ENCODE data around the gene GSTCD.
"Not testable (repeated sequence)": the region's sequence is repeated elsewhere in the genome, so short reads cannot be mapped to it uniquely, and the experiment has no call there.

Gene GSTCD

DNA sequence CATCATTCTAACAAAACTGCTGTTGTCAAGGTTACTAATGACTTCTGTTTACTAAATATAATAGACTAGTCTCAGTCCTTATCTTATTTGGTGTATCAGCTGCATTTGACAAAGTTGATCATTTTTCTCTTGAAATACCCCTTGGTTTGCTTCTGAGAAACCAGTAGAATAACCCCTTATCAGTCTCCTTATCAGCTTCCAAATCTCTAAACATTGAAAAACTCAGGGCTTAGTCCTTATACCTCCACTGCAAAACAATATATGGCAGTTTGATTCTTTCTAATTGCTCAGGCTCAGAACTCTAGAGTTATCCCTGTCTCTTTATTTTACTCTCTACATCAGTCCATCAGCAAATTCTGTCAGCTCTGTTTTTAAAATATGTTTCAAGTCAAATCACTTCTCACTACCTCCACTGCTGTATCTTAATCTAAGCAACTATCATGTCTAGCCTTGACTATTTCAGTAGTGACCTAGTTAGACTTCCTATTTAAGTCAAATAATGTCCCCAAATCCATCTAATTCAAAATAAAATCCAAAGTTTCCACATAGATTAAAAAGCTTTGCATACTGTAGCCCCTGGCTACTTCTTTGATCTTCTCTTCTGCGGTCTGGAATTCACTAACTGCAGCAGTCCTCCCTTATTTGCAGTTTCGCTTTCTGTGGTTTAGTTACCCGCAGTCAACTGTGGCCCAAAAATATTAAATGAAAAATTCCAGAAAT, 99.6 kb downstream of the GSTCD start:
- no peak for DNase-seq

DNA sequence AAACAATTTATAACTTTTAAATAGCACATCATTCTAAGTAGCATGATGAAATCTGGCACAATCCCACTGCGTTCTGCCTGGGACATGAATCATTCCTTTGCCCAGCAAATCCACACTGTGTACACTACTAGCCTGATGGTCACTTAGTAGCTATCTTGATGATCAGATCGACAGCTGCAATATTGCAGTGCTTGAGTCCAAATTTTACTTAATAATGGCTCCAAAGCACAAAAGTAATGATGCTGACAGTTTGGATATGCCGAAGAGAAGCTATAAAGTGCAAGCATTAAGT, 100.1 kb downstream of the GSTCD start:
- no peak for DNase-seq

- DNase-seq, result no peak
These were observed 107.1 kb downstream of the GSTCD start for GRCh38 chr4:105815701-105816100.

GRCh38 chr4:105822061-105822460, 113.5 kb downstream of the GSTCD start:
- no peak for DNase-seq

- DNase-seq, result no peak
These were observed 119.5 kb downstream of the GSTCD start for GRCh38 chr4:105828074-105828473.

- no peak for DNase-seq
These were observed 122.6 kb downstream of the GSTCD start for GRCh38 chr4:105831189-105831588.

- DNase-seq, result no peak
These were observed 126.6 kb downstream of the GSTCD start for GRCh38 chr4:105835177-105835576.

DNA sequence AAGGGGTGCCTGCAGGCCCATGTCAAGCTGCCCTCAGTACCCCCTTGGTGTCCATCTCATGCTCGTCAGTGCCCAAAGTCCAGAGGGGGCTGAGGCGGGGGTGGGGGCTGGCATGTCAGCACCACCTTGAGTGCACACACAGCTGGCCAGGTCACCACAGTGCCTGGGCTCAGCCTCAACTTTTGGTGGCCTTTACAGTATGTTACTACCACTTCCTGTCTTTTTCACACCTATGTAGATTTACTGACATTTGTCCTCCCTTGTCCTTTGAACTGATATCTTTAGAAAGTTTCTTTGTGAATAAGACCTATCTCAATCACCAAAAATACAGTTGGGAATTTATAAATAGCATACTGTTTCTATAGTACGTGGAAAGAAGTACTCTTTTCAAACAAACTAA, 128.0 kb downstream of the GSTCD start:
- no peak for DNase-seq

- DNase-seq, result no peak
These were observed 128.5 kb downstream of the GSTCD start for GRCh38 chr4:105837037-105837436.

GRCh38 chr4:105838082-105838481, 129.5 kb downstream of the GSTCD start:
- no peak for DNase-seq

DNA sequence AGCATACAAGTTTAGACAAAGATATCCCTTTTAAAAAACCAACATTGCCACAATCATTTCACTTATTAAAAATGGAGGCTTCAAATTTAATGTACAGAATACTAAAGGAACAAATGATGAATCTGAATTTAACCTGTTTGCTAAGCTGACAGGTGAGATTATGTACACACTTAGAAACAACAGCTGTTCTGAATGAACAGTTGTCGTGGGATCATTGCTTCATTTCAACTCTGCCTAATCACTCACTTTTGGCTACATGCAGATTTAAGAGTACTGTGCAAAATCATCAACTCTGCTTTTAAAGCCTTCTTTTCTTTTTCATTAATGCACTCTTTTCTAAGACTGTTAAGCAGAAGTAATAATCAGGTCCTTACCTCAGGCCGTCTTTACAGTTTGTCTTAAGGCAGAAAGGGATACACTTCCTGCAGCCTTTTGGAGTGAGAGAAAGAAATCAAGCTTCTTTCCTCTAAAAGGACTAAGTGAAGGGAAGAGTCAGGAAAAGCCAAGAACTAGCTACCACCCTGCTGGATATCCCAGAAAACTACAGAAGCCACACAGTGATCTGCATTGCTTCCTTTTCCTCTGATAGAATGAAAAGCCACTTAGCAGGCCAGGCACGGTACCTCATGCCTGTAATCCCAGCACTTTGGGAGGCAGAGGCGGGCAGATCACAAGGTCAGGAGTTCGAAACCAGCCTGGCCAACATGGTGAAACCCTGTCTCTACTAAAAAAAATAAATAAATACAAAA, 132.0 kb downstream of the GSTCD start:
- DNase-seq, result no peak

- no peak for DNase-seq
These were observed 135.4 kb downstream of the GSTCD start for GRCh38 chr4:105843941-105844340.

GRCh38 chr4:105845559-105845958, 137.0 kb downstream of the GSTCD start:
- DNase-seq, result no peak

DNA sequence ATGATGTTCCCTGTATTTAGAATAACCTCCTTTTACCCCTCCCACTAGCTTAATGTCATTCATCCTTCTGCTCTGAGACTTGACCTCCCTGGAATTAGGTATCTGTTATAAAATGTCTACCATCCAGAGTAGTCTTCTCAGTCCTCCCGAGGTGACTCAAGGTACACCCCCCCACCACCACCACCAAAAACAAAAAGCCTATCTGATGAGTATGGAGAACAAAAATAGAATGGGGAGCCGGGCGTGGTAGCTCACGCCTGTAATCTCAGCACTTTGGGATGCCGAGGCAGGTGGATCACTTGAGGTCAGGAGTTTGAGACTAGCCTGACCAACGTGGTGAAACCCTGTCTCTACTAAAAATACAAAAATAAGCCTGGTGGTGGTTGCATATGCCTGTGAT, 139.8 kb downstream of the GSTCD start:
- DNase-seq, result not testable (repeated sequence)

DNA sequence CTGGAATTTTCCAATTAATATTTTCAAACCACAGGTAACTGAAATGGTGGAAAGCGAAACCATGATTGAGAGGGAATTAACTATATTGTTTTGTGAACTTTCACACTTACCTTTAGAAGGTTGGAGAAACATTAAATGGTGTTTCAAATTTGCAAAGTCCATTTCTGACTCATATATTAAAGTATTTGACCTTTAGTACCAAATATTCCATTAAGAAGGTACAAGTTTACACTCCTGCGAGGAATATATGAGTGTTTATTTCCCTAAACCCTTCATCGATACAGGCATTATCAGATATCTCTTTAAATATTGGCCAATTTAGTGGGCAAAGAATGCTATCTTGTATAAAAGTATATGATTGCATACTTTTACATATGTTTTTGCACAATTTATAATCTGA, 142.6 kb downstream of the GSTCD start:
- no peak for DNase-seq

DNA sequence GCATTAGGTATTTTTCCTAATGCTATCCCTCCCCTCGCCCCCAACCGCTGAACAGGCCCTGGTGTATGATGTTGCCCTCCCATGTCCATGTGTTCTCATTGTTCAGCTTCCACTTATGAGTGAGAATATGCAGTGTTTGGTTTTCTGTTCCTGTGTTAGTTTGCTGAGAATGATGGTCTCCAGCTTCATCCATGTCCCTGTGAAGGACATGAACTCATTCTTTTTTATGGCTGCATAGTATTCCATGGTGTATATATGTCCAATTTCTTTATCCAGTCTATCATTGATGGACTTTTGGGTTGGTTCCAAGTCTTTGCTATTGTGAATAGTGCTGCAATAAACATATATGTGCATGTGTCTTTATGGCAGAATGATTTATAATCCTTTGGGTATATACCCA, 143.6 kb downstream of the GSTCD start:
- DNase-seq, result not testable (repeated sequence)

DNA sequence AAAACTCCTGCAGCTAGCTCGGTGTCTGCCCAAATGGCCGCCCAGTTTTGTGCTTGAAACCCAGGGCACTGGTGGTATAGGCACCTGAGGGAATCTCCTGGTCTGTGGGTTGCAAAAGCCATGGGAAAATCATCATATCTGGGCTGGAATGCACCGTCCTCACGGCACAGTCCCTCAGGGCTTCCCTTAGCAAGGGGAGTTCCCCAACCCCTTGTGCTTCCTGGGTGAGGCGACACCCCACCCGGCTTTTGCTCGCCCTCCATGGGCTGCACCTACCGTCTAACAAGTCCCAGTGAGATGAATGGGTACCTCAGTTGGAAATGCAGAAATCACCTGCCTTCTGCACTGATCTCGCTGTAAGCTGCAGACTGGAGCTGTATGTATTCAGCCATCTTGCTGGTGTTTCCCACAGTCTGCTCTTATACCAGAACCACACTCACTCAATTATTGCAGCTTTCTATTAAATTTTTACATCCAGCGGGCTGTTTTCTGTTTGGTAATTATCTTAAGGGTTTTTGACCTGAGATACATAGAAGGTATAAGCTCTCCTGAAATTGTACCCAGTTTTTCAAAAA, 150.0 kb downstream of the GSTCD start:
- DNase-seq, result no peak

DNA sequence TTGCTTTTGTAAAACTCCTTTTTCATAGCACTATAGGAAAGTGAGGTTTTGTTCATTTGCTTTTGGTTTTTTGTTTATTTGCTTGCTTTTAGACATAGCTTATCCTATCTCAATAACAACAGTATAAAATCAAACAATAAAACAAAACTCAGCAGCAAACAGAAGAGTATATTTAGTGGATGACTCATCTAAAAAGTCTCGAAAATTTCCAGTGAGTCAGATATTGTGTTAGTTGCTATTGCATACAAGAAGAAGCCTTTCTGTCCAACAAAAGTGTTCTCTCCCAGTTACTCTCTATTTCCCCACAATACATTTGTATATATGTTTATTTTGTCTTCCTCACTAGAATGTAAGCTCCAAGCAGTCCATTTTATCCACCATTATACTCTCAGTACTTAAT, 150.6 kb downstream of the GSTCD start:
- DNase-seq, result no peak

DNA sequence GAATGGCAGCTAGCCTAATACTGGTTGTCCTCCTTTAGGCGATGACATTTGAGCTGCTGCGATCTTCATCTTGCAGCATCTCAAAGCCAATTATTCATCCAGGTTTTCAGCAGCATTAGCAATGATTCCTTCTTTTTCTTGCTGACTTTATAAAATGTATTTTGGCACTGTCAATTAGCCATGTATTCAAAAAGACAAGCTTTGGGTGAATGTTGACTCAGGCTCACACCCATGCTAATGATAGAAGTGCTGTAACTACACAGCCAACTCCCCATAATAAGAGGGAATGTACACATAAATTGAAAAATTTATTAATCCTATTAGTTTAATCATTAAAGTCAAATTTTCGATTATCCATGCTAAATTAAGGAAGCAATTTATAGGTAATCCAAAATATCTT, 162.4 kb downstream of the GSTCD start:
- DNase-seq, result no peak

GRCh38 chr4:105871997-105872396, 163.4 kb downstream of the GSTCD start:
- DNase-seq, result no peak

DNA sequence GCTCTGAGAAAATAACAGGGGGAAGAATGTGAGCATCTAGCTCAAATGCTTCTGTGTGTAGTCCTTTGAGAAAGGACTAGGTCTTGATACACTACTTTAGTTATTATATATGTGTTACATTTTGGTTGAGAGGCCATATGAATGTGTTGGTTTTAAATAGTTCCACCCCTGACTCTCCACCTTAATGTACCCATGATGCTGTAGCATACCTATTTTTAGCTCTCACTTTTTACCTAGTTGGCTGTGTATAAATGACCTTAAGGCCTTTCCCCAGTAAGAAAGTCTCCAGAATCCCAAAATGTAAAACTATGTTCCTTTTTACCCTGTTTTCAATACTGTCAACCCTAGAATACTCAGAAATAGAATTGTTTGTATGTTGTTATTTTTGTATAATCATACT, 166.6 kb downstream of the GSTCD start:
- no peak for DNase-seq

- DNase-seq, result no peak
These were observed 170.1 kb downstream of the GSTCD start for GRCh38 chr4:105878668-105879067.

DNA sequence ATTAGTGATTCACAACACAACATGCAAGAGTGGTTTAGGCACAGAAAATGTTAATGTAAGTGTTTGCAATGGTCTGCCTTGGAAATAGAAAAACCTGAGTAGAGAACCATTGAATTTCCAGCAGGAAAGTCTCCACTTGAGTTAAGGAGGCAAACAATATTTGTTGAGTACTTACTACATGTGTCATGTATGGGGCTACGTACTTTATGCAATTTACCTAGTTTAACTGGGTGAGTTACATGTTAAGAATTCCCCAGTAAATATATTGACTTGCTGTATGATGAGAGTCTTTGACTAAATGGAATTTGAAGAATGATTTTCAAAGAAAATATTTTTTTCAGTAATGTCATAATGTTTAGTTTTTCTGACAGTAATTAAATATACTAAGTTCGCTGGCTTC, 178.9 kb downstream of the GSTCD start:
- DNase-seq, result no peak
